ENCODE results near the gene USF1. TPM values are rescaled to one million over a fixed set of nuclear protein-coding genes. Genes with fewer than 3 reads are reported as not detected.
"Not testable (repeated sequence)": the region's sequence is repeated elsewhere in the genome, so short reads cannot be mapped to it uniquely, and the experiment has no call there.

USF1 gene
- total and polyA plus RNA-seq, 4 donors: 19.2 to 43.5 (median 27.2) TPM

DNA sequence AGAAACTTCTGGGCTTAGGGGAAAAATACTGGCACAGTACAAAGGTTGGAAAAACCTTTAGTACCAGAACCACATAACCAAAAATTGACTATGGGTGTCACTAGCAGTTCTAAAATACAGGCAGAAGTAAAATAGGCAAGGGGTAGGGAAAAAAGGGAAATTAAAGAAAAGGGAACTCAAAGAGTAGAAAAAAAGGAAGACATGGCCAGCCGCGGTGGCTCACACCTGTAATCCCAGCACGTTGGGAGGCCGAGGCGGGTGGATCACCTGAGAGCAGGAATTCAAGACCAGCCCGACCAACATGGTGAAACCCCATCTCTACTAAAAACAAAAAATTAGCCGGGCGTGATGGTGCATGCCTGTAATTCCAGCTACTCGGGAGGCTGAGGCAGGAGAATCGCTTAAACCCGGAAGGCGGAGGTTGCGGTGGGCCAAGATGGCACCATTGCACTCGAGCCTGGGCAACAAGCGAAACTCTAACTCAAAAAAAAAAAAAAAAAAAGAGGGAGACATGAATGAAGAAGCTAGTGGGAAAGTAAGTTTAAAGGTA is 26.6 kb downstream of the USF1 start:
- Histone ChIP-seq H3K4me1 (ENCODE audit: control insufficient read depth in 4 of 4, insufficient read depth in 4 of 4, low read length in 3 of 4) (peaks cover 11 to 36% (median 18%) of the 10 kb centered on the region in 4 donors), H3K27ac (ENCODE audit: low read depth in 1 of 2, low read length in 2 of 2) (peak overlapping the region; percentile 82 to 92), H3K9ac (ENCODE audit: low read depth in 1 of 2, low read length in 2 of 2) (peak overlapping the region in 1 of 2 donors; percentile 27), H3K4me3 (ENCODE audit: low read depth in 1 of 3, low read length in 3 of 3) (peak overlapping the region in 2 of 3 donors; percentile 74 to 92)
- H3K9me3 ChIP-seq (ENCODE audit: control insufficient read depth in 4 of 4, low read length in 3 of 4); DNase-seq (ENCODE audit: low spot score); H3K36me3 ChIP-seq (ENCODE audit: control insufficient read depth in 4 of 4, insufficient read depth in 3 of 4, low read depth in 1 of 4, low read length in 3 of 4); H3K27me3 ChIP-seq (ENCODE audit: control insufficient read depth in 4 of 4, insufficient read depth in 4 of 4, low read length in 3 of 4): not testable (repeated sequence)
- WGBS: 88% methylated on average over 15 of the region's 15 CpGs
- TF ChIP-seq HNF4A (conservative IDR thresholded peaks at IDR 0.05): peak in 1 of 2 donors; percentile 12

DNA sequence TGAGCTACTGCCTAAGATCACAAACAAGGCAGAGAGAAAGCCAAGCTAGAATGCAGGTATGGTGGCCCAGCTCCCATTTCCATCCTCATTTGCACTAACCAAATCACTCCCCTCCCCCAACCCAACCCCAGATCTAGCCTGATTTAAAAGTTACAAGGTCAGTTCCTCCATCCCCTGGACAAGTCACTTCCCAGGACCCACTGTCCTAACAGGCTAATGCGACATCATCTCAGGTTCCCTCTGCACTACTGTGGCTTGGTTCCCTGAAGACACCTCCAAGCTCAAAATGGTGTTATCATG is 27.2 kb downstream of the USF1 start:
- WGBS: 95% methylated on average over 1 of the region's 1 CpG
- Histone ChIP-seq H3K27me3 (ENCODE audit: control insufficient read depth in 4 of 4, insufficient read depth in 4 of 4, low read length in 3 of 4) (no peaks in the 10 kb centered on the region), H3K27ac (ENCODE audit: low read depth in 1 of 2, low read length in 2 of 2) (peak overlapping the region; percentile 82 to 92), H3K4me1 (ENCODE audit: control insufficient read depth in 4 of 4, insufficient read depth in 4 of 4, low read length in 3 of 4) (peaks cover 11 to 37% (median 18%) of the 10 kb centered on the region in 4 donors), H3K4me3 (ENCODE audit: low read depth in 1 of 3, low read length in 3 of 3) (peak overlapping the region in 1 of 3 donors; percentile 16), H3K9ac (ENCODE audit: low read depth in 1 of 2, low read length in 2 of 2) (peak overlapping the region in 1 of 2 donors; percentile 33), H3K36me3 (ENCODE audit: control insufficient read depth in 4 of 4, insufficient read depth in 3 of 4, low read depth in 1 of 4, low read length in 3 of 4) (no peaks in the 10 kb centered on the region), H3K9me3 (ENCODE audit: control insufficient read depth in 4 of 4, low read length in 3 of 4) (no peaks in the 10 kb centered on the region)
- peak; percentile 0 for TF ChIP-seq YY1 (IDR thresholded peaks at IDR 0.05)
- no peak for TF ChIP-seq FOXA1 (IDR thresholded peaks at IDR 0.05)
- TF ChIP-seq RXRA (IDR thresholded peaks at IDR 0.05): no peak
- TF ChIP-seq, protein P1, sequence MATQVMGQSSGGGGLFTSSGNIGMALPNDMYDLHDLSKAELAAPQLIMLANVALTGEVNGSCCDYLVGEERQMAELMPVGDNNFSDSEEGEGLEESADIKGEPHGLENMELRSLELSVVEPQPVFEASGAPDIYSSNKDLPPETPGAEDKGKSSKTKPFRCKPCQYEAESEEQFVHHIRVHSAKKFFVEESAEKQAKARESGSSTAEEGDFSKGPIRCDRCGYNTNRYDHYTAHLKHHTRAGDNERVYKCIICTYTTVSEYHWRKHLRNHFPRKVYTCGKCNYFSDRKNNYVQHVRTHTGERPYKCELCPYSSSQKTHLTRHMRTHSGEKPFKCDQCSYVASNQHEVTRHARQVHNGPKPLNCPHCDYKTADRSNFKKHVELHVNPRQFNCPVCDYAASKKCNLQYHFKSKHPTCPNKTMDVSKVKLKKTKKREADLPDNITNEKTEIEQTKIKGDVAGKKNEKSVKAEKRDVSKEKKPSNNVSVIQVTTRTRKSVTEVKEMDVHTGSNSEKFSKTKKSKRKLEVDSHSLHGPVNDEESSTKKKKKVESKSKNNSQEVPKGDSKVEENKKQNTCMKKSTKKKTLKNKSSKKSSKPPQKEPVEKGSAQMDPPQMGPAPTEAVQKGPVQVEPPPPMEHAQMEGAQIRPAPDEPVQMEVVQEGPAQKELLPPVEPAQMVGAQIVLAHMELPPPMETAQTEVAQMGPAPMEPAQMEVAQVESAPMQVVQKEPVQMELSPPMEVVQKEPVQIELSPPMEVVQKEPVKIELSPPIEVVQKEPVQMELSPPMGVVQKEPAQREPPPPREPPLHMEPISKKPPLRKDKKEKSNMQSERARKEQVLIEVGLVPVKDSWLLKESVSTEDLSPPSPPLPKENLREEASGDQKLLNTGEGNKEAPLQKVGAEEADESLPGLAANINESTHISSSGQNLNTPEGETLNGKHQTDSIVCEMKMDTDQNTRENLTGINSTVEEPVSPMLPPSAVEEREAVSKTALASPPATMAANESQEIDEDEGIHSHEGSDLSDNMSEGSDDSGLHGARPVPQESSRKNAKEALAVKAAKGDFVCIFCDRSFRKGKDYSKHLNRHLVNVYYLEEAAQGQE (IDR thresholded peaks at IDR 0.05): no peak
- no peak for DNase-seq (ENCODE audit: low spot score)

DNA sequence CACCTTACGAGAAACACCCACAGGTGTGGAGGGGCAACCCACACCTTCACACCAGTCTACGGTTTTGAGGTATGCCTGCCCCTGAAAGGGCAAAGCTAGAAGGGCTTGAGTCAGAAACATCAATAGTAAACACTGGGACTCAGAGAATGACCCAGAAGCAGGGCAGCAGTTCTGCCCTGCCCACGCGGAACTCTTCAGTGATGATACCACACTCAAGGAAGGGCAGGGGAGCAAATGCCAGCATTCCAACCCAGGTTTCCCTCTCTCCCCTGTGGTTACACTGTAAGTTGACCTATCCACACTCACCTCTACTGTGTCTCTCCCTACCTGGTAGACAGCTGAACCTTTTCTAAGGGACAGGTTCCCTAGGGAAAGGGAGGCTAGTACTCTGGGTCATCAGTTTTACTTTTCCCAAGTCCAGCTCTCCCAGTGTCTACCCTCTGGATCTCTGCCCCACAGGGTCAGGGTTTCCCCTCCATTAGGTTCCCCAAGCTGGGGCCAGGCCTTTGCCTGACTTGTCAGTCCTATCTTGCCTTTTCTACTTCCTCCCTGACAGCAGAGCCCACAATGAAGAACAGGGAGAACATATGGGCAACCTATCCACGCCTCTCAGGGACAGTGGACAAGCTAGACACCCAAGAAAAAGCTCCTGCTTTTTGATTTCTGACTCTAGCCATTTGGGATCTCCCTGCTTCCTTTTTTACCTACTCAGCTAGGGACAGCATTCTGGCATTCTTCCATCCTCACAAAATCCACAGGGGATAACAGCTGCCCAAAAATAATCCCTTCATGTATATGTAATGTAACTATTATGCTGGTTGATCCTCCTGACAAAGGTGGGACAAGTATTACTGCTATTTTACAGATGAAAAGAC is 27.8 kb downstream of the USF1 start:
- TF ChIP-seq EGR1 (IDR thresholded peaks at IDR 0.05; ENCODE audit: low read depth in 2 of 2) (no peak), YY1 (IDR thresholded peaks at IDR 0.05) (peak; percentile 5)
- H3K27ac ChIP-seq (ENCODE audit: low read depth in 1 of 2, low read length in 2 of 2): peak overlapping the region; percentile 82 to 92
- H3K9ac ChIP-seq (ENCODE audit: low read depth in 1 of 2, low read length in 2 of 2): peak overlapping the region in 1 of 2 donors; percentile 33
- no peaks in the 10 kb centered on the region for H3K9me3 ChIP-seq (ENCODE audit: control insufficient read depth in 4 of 4, low read length in 3 of 4)
- no peaks in the 10 kb centered on the region for H3K27me3 ChIP-seq (ENCODE audit: control insufficient read depth in 4 of 4, insufficient read depth in 4 of 4, low read length in 3 of 4)
- H3K36me3 ChIP-seq (ENCODE audit: control insufficient read depth in 4 of 4, insufficient read depth in 3 of 4, low read depth in 1 of 4, low read length in 3 of 4): no peaks in the 10 kb centered on the region
- H3K4me1 ChIP-seq (ENCODE audit: control insufficient read depth in 4 of 4, insufficient read depth in 4 of 4, low read length in 3 of 4): peaks cover 11 to 42% (median 19%) of the 10 kb centered on the region in 4 donors
- no peak for DNase-seq (ENCODE audit: low spot score)
- WGBS: 79% methylated on average over 5 of the region's 5 CpGs
- H3K4me3 ChIP-seq (ENCODE audit: low read depth in 1 of 3, low read length in 3 of 3): peak overlapping the region in 1 of 3 donors; percentile 7

DNA sequence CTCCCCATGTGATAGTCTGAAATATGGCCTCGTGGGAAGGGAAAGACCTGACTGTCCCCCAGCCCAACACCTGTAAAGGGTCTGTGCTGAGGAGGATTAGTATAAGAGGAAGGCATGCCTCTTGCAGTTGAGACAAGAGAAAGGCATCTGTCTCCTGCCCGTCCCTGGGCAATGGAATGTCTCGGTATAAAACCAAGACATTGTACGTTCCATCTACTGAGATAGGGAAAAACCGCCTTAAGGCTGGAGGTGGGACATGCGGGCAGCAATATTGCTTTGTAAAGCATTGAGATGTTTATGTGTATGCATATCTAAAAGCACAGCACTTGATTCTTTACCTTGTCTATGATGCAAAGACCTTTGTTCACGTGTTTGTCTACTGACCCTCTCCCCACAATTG is 28.6 kb downstream of the USF1 start:
- H3K27me3 ChIP-seq (ENCODE audit: control insufficient read depth in 4 of 4, insufficient read depth in 4 of 4, low read length in 3 of 4); H3K4me3 ChIP-seq (ENCODE audit: low read depth in 1 of 3, low read length in 3 of 3); H3K36me3 ChIP-seq (ENCODE audit: control insufficient read depth in 4 of 4, insufficient read depth in 3 of 4, low read depth in 1 of 4, low read length in 3 of 4); DNase-seq (ENCODE audit: low spot score); H3K9me3 ChIP-seq (ENCODE audit: control insufficient read depth in 4 of 4, low read length in 3 of 4); H3K9ac ChIP-seq (ENCODE audit: low read depth in 1 of 2, low read length in 2 of 2): not testable (repeated sequence)
- H3K27ac ChIP-seq (ENCODE audit: low read depth in 1 of 2, low read length in 2 of 2): peak overlapping the region in 1 of 2 donors; percentile 8
- 85% methylated on average over 7 of the region's 7 CpGs for WGBS
- peaks cover 11 to 45% (median 22%) of the 10 kb centered on the region in 4 donors for H3K4me1 ChIP-seq (ENCODE audit: control insufficient read depth in 4 of 4, insufficient read depth in 4 of 4, low read length in 3 of 4)

Measured in liver (tissue), 9 donors.